Brain microvascular endothelial cell (primary cell): ENCODE measurements around the gene INVS.

ENCODE experiments used
- DNase-seq: peaks from one replicate; pipeline ENCODE4 v3.0.0-alpha.2; 2020
- H3K27ac ChIP-seq: fragments of 250-450 bp; sonication (Bioruptor Pico); 2 replicates; pipeline ENCODE4 v1.5.1; 2020; ENCODE audit warnings: mild to moderate bottlenecking, moderate library complexity
- H3K27me3 ChIP-seq: fragments of 250-450 bp; sonication (Bioruptor Pico); replicated peaks from 2 replicates; pipeline ENCODE4 v1.5.1; 2020; ENCODE audit warnings: mild to moderate bottlenecking
- H3K36me3 ChIP-seq: fragments of 250-450 bp; sonication (Bioruptor Pico); replicated peaks from 2 replicates; pipeline ENCODE4 v1.5.1; 2020; ENCODE audit warnings: mild to moderate bottlenecking
- H3K4me3 ChIP-seq: 2 replicates; pipeline ENCODE4 v1.5.1; 2011; ENCODE audit warnings: low read depth, mild to moderate bottlenecking, control low read depth, low read length, moderate library complexity
- in situ Hi-C: cut with HindIII; loops from 2 replicates; pipeline ENCODE4 v1.10.0; 2017; ENCODE audit warnings: low sequenced_read_pairs, low pct_ligation_motif_present
- TF ChIP-seq, protein P1 (sequence below): IDR thresholded peaks from 2 replicates; pipeline ENCODE4 v1.5.1; 2011; ENCODE audit warnings: low read depth, mild to moderate bottlenecking, moderate library complexity, low read length, control low read depth, inconsistent platforms; ENCODE audit errors: missing control alignments

The INVS gene

DNA sequence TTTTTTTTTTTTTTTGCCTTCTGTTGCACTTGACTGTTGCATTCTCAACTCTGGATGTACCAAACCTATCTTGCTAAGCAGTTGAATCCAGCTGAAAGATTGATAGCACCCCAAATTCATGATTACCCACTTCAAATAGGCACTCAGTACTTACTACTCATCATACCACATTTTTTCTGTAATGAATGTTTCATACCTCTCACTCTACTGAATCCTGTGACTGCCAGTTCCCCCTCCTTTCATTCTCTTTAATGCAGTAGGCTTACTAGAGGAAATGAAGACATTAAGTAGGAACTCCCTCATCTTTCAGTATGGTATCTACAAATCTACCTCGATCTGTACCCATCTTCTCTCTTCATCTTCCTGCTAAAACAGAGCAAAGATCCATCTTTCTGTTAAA is 6.8 kb downstream of the INVS start:
- no peak for DNase-seq
- Histone ChIP-seq H3K36me3 (peaks cover 19% of the 10 kb centered on the region), H3K4me3 (no peak overlapping the region), H3K27ac (no peak overlapping the region), H3K27me3 (no peaks in the 10 kb centered on the region)
- in situ Hi-C loops: no loop called here
- TF ChIP-seq, protein P1, sequence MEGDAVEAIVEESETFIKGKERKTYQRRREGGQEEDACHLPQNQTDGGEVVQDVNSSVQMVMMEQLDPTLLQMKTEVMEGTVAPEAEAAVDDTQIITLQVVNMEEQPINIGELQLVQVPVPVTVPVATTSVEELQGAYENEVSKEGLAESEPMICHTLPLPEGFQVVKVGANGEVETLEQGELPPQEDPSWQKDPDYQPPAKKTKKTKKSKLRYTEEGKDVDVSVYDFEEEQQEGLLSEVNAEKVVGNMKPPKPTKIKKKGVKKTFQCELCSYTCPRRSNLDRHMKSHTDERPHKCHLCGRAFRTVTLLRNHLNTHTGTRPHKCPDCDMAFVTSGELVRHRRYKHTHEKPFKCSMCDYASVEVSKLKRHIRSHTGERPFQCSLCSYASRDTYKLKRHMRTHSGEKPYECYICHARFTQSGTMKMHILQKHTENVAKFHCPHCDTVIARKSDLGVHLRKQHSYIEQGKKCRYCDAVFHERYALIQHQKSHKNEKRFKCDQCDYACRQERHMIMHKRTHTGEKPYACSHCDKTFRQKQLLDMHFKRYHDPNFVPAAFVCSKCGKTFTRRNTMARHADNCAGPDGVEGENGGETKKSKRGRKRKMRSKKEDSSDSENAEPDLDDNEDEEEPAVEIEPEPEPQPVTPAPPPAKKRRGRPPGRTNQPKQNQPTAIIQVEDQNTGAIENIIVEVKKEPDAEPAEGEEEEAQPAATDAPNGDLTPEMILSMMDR: no peak

DNA sequence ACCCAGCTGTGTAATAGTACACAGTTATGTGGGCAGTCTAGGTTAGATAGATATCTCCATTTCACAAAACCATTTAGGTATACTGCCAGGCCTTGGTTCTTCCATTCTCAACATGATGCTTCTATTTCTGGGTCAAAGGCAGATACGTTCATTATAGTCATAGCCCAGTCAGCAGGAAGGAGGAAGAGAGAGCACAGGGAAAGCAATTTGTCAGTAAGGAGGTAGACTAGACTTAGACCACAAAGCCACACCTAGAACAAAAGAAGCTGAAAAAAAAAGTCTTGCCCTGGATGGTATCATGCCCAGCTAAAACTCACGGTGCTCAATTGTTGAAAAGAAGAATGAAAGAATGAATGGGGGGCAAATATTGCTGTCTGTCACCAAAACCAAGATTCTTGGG is 7.6 kb downstream of the INVS start:
- H3K36me3 ChIP-seq: peaks cover 19% of the 10 kb centered on the region
- no peaks in the 10 kb centered on the region for H3K27me3 ChIP-seq
- TF ChIP-seq, protein P1: no peak
- no peak overlapping the region for H3K27ac ChIP-seq
- in situ Hi-C loops: no loop called here
- no peak for DNase-seq
- no peak overlapping the region for H3K4me3 ChIP-seq

DNA sequence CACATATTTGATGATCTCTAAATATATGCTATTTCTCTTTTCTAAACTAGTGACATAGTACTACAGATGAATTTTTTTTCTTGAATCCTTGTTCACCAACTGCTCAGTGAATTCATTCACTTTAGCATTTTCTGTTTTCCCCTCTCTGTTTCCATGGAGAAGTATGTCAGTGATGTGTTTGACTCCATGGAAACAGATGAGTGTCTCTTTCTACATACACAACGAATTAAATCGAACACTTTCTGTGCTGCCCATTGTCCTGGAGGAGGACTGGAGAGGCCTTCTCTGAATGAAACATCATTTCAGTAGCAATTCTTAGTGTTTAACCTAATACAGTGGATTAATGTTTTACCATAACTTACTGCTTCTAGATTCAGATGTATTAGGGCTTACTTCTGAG is 9.5 kb downstream of the INVS start:
- no peaks in the 10 kb centered on the region for H3K27me3 ChIP-seq
- H3K36me3 ChIP-seq: peaks cover 19% of the 10 kb centered on the region
- H3K4me3 ChIP-seq: no peak overlapping the region
- no peak overlapping the region for H3K27ac ChIP-seq
- no peak for DNase-seq
- in situ Hi-C loops: no loop called here
- TF ChIP-seq, protein P1: no peak

DNA sequence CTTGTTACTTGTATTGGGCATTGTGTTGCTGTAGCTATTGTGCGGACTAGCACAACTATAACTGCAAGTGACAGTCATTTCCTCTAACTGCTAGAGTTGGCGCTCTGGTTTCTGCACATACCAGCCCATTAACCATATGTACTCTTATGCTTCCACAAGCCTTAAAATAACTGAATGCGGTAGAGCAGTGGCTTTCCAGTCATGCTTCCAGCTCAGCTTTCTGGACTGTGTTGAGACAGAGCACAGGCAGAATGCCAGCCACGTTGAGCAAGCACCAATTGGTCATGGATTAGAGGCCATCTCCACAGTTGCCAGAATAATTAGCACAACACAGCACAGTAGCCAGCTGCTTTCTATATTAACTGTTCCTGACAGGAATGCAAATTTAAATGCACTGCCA is 12.2 kb downstream of the INVS start:
- Histone ChIP-seq H3K27ac (no peak overlapping the region), H3K4me3 (no peak overlapping the region), H3K27me3 (no peaks in the 10 kb centered on the region), H3K36me3 (peaks cover 7% of the 10 kb centered on the region)
- in situ Hi-C loops: no loop called here
- TF ChIP-seq, protein P1: no peak
- DNase-seq: peak; percentile 96

DNA sequence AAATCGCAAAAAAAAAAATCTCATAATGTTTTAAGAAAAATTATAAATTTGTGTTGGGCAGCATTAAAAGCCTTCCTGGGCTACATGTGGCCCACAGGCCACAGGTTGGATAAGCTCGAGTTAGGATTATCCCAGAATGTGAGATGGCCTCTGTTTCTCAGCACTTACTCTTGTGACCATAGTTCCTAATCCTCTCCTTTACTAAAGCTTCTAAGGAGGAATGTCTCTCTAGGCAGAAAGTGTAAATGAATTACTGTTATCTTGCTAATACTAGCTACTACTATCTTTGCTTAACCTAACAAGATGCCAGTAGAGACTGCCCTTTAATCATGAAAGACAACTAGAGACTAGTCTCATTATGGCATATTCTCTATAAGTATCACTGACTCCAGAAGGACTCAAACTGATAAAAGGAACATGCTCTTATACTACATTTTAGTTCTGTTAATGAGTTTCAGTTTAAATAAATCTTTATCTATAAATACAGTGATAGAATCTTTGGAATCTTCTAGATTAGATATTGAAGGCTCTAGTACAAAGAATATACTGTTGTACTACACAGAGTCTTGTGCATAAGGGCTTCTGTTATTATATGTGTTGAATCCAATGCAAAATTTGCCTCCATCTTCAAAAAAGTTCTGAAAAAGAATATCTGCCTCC is 13.8 kb downstream of the INVS start:
- in situ Hi-C loops: no loop called here
- H3K36me3 ChIP-seq: no peaks in the 10 kb centered on the region
- TF ChIP-seq, protein P1: no peak
- no peak for DNase-seq
- H3K27me3 ChIP-seq: no peaks in the 10 kb centered on the region
- no peak overlapping the region for H3K4me3 ChIP-seq
- no peak overlapping the region for H3K27ac ChIP-seq

DNA sequence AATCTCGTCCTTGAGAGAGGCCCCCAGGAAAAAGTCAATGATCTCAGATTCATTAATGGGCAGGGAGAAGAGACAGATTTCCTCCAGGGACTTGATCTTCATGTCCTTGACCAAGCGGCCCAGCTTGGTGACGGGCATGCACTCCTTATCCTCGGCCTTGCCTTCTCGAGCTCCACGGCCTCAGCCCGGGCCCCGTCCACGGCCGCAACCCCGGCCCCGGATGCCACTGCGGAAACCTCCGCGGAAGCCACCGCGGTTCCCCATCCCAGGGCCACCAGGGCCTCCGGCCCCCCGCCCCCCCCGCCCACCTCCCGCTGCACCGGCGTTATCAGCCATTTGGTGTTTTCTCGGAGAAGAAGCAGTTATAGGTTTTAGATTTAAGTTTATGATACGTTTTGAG is 18.3 kb downstream of the INVS start:
- Histone ChIP-seq H3K27ac (no peak overlapping the region), H3K4me3 (no peak overlapping the region), H3K36me3 (no peaks in the 10 kb centered on the region), H3K27me3 (no peaks in the 10 kb centered on the region)
- DNase-seq: no peak
- in situ Hi-C loops: no loop called here
- TF ChIP-seq, protein P1: no peak
